ENCODE results near the gene COMTD1. TPM values are rescaled to one million over a fixed set of nuclear protein-coding genes. Genes with fewer than 3 reads are reported as not detected.

Gene COMTD1
- total RNA-seq, 2 experiments from 2014 or later: 37.7 to 47.2 TPM

- H3K27ac ChIP-seq (ENCODE audit: low read depth, low read length, poor library complexity, severe bottlenecking): no peak overlapping the region
- no peaks in the 10 kb centered on the region for H3K9me3 ChIP-seq (ENCODE audit: low read length)
- no peak for TF ChIP-seq CTCF (conservative IDR thresholded peaks at IDR 0.05; ENCODE audit: low read length)
- TF ChIP-seq EZH2phosphoT487 (IDR thresholded peaks at IDR 0.05; ENCODE audit: borderline replicate concordance, low read depth, low read length): no peak
- no peak overlapping the region for H3K4me2 ChIP-seq (ENCODE audit: low read length)
- H3K79me2 ChIP-seq (ENCODE audit: insufficient read depth, low read depth, low read length): no peaks in the 10 kb centered on the region
- H3K4me3 ChIP-seq (ENCODE audit: low read depth, low read length, poor library complexity, severe bottlenecking): no peak overlapping the region
- POLR2A ChIA-PET: interaction anchor here (1.1 kb wide), 1 partner anchor 359 kb away, joined by 3 read pairs; no protein-coding TSS in a partner anchor
- CTCF ChIA-PET (ENCODE audit: unreplicated experiment): no interaction called here
- H2AFZ ChIP-seq (ENCODE audit: low read length): no peak overlapping the region
- no peak for DNase-seq (ENCODE audit: low spot score)
- no peaks in the 10 kb centered on the region for H3K4me1 ChIP-seq (ENCODE audit: insufficient read depth, low read length, poor library complexity, severe bottlenecking)
- intact Hi-C loops (cut with micrococcal nuclease; ENCODE audit: unreplicated experiment): no loop called here
- no peaks in the 10 kb centered on the region for H4K20me1 ChIP-seq (ENCODE audit: insufficient read depth, low read length)
- no peaks in the 10 kb centered on the region for H3K9me2 ChIP-seq (ENCODE audit: insufficient read depth, low read length)
- H3K36me3 ChIP-seq (ENCODE audit: insufficient read depth, low read length): no peaks in the 10 kb centered on the region
- no TSS peak for BruUV-seq (replicated peaks)
These were observed 28.0 kb upstream of the COMTD1 start for GRCh38 chr10:75263806-75264205.

- Histone ChIP-seq H4K20me1 (ENCODE audit: insufficient read depth, low read length) (no peaks in the 10 kb centered on the region), H3K36me3 (ENCODE audit: insufficient read depth, low read length) (no peaks in the 10 kb centered on the region), H3K4me3 (ENCODE audit: low read depth, low read length, poor library complexity, severe bottlenecking) (no peak overlapping the region), H3K27ac (ENCODE audit: low read depth, low read length, poor library complexity, severe bottlenecking) (no peak overlapping the region), H3K79me2 (ENCODE audit: insufficient read depth, low read depth, low read length) (no peaks in the 10 kb centered on the region), H3K9me3 (ENCODE audit: low read length) (no peaks in the 10 kb centered on the region), H3K4me1 (ENCODE audit: insufficient read depth, low read length, poor library complexity, severe bottlenecking) (no peaks in the 10 kb centered on the region), H3K4me2 (ENCODE audit: low read length) (no peak overlapping the region), H2AFZ (ENCODE audit: low read length) (no peak overlapping the region), H3K9me2 (ENCODE audit: insufficient read depth, low read length) (no peaks in the 10 kb centered on the region)
- POLR2A ChIA-PET: interaction anchor here (0.8 kb wide), 1 partner anchor 1221 kb away, joined by 4 read pairs; no protein-coding TSS in a partner anchor
- no TSS peak for BruUV-seq (replicated peaks)
- DNase-seq (ENCODE audit: low spot score): no peak
- no peak for TF ChIP-seq EZH2phosphoT487 (IDR thresholded peaks at IDR 0.05; ENCODE audit: borderline replicate concordance, low read depth, low read length)
- TF ChIP-seq CTCF (conservative IDR thresholded peaks at IDR 0.05; ENCODE audit: low read length): no peak
- intact Hi-C loops (cut with micrococcal nuclease; ENCODE audit: unreplicated experiment): no loop called here
- CTCF ChIA-PET (ENCODE audit: unreplicated experiment): interaction anchor here (0.8 kb wide), 1 partner anchor 8 kb away, joined by 4 read pairs; no protein-coding TSS in a partner anchor
These were observed 26.3 kb upstream of the COMTD1 start for GRCh38 chr10:75261813-75262705.

- H3K4me2 ChIP-seq (ENCODE audit: low read length): no peak overlapping the region
- H2AFZ ChIP-seq (ENCODE audit: low read length): no peak overlapping the region
- BruUV-seq (replicated peaks): no TSS peak
- intact Hi-C loops (cut with micrococcal nuclease; ENCODE audit: unreplicated experiment): no loop called here
- no peaks in the 10 kb centered on the region for H3K9me3 ChIP-seq (ENCODE audit: low read length)
- H3K9me2 ChIP-seq (ENCODE audit: insufficient read depth, low read length): no peaks in the 10 kb centered on the region
- H3K36me3 ChIP-seq (ENCODE audit: insufficient read depth, low read length): no peaks in the 10 kb centered on the region
- TF ChIP-seq CTCF (conservative IDR thresholded peaks at IDR 0.05; ENCODE audit: low read length) (no peak), EZH2phosphoT487 (IDR thresholded peaks at IDR 0.05; ENCODE audit: borderline replicate concordance, low read depth, low read length) (no peak)
- H3K4me1 ChIP-seq (ENCODE audit: insufficient read depth, low read length, poor library complexity, severe bottlenecking): no peaks in the 10 kb centered on the region
- H3K27ac ChIP-seq (ENCODE audit: low read depth, low read length, poor library complexity, severe bottlenecking): no peak overlapping the region
- H4K20me1 ChIP-seq (ENCODE audit: insufficient read depth, low read length): no peaks in the 10 kb centered on the region
- DNase-seq (ENCODE audit: low spot score): no peak
- ChIA-PET CTCF (ENCODE audit: unreplicated experiment) (interaction anchor here (0.8 kb wide), 1 partner anchor 9 kb away, joined by 4 read pairs; no protein-coding TSS in a partner anchor), POLR2A (no interaction called here)
- H3K4me3 ChIP-seq (ENCODE audit: low read depth, low read length, poor library complexity, severe bottlenecking): no peak overlapping the region
- no peaks in the 10 kb centered on the region for H3K79me2 ChIP-seq (ENCODE audit: insufficient read depth, low read depth, low read length)
These were observed 25.2 kb upstream of the COMTD1 start for GRCh38 chr10:75260990-75261389.
